GM12874 (cell line): ENCODE data around the gene GNAZ.

Experiments used
- TF ChIP-seq, protein P1 (sequence below): IDR thresholded peaks from 2 replicates; pipeline ENCODE4 v1.5.1; 2011; ENCODE audit warnings: low read depth, mild to moderate bottlenecking, control low read depth, low read length, moderate library complexity; ENCODE audit not compliant: insufficient read depth

GNAZ gene

DNA sequence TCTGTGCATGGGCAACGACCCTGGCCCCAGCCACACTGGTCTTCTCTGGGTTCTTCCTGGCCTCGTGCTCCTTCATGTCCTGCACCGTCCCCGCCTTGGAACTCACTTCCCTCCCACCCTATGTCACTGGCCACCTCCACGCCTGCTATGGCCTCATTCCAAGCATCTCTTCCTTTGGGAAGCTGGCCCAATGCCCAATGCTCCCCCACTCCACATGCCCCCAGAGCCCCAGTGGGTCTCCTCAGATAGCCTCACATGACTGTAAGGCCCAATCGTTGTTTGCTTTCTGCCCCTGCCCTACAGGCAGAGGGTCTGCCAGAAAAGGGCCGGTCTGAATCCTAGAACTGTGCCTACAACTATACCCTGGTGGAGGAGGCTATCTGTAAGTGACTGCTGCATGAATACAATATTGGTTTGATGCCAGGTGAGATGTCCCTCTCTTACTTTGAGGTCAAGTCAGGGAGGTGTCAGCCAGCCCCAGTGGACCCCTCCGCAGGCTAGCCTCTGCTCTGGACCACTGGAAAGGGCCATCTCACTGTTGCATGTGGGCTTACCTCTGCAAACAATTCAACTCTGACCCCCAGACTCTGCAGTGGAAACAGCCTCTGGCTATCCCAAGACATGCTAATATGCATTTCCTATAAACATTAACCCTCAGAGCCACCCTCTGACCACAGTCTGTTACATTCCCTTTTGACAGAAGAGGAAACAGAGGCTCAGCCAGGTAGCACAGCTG lies 2.1 kb upstream of the GNAZ start:
- TF ChIP-seq, protein P1, sequence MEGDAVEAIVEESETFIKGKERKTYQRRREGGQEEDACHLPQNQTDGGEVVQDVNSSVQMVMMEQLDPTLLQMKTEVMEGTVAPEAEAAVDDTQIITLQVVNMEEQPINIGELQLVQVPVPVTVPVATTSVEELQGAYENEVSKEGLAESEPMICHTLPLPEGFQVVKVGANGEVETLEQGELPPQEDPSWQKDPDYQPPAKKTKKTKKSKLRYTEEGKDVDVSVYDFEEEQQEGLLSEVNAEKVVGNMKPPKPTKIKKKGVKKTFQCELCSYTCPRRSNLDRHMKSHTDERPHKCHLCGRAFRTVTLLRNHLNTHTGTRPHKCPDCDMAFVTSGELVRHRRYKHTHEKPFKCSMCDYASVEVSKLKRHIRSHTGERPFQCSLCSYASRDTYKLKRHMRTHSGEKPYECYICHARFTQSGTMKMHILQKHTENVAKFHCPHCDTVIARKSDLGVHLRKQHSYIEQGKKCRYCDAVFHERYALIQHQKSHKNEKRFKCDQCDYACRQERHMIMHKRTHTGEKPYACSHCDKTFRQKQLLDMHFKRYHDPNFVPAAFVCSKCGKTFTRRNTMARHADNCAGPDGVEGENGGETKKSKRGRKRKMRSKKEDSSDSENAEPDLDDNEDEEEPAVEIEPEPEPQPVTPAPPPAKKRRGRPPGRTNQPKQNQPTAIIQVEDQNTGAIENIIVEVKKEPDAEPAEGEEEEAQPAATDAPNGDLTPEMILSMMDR: no peak

DNA sequence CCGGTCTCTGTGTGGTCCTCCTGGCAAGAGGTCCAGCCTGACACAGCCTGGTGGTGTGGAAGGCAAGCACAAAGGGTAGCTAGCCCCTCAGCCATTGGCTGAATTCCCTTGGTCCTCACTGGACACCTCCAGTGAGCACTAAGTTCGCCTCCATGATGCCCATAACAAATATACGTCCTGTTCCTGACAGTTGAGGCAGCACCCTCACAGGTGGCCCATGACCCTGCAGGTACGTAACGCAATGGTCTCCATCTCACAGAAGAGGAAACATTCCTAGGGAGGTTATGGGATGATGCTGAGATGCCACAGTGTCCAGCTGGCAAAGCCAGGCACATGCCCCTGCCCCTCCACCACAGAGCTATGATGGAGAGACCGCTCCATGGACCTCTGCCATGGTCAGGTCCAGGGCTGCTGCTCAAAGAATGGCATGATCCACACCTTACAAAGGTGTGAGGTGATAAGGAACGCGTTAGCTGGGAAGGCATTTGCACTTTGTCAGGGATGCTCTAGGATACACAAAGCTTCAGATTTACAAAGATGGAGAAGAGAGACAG lies 1.4 kb upstream of the GNAZ start:
- TF ChIP-seq, protein P1: no peak

DNA sequence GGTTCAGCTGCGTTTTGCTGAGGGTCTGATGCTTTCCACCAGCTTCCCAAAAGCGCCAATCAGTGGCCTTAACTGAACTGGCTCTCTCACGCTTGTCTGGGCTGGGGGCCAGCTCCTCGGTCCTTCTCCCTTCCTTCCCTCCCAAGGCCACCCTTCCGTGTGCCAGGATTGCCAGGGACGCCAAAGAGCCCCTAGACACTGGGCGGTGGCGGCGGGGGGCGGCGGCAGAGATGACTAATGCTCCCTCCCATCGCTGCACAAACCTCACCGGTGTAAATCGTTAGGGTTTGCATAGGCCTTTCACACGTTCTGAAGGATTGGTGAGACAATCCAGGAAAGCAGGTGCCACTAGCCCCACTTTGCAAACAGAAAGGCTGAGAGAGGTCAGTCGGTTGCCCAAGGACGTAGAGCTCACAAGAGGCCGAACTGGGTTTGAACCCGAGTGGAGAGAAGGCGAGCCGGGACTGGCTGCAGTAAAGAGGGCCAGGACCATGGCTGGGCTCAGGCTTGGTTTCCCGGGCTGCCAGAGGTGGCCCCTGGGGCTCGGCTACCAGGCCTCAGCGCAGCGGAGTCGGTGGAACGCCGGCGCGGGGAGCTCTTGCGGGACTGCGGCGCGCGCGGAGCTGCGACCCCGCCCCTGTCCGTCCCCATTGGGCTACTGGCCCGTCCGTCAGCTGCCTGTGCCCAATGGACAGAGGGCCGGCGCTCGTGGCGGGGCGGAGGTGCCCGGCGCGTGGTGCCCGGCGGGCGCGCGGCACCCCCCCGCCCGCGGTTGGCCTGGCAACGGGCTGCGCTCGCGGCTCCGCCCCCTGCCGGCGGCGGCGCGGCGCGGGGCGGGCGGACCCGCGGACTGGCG lies 589 bp upstream of the GNAZ start:
- TF ChIP-seq, protein P1: no peak

DNA sequence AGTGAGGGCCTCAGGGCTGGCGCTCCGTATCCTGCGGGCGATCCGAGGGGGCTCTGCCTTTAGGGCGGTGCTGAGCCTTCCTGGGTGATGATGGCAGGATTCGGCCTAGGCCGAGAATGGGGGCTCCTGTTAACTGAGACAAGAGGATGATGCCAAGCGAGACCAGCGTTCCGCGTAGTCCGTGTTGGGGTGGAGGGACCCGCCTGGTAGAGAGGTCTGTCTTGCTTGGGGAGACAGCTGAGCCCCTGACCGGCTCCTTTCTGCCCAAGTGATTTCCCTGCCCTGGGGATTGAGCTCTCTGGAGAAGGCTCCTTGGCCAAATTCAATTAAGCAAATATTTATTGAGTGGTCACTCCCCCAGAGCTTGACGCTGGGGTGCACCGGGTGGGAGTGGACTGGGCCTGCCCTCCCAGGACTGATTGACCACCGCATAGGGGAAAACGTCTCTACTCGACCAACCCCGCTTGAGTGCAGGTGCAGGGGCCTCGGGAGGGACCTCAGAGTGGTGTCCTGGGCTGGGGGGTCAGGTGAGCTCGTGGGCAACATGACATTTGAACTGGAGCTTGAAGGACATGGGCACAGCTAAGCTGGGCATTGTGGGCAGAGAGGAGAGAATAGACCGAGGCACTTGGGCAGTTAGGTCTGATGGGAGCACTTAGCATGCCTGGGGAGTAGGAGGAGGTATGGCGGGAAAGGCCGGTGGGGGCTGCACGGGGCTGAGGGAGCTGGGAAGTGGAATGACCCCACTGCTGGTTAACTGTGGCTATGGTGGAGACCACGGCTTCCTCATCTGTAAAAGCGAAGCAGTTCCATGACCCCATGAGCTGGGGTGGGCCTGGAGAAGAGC lies 1.1 kb downstream of the GNAZ start:
- TF ChIP-seq, protein P1: no peak

DNA sequence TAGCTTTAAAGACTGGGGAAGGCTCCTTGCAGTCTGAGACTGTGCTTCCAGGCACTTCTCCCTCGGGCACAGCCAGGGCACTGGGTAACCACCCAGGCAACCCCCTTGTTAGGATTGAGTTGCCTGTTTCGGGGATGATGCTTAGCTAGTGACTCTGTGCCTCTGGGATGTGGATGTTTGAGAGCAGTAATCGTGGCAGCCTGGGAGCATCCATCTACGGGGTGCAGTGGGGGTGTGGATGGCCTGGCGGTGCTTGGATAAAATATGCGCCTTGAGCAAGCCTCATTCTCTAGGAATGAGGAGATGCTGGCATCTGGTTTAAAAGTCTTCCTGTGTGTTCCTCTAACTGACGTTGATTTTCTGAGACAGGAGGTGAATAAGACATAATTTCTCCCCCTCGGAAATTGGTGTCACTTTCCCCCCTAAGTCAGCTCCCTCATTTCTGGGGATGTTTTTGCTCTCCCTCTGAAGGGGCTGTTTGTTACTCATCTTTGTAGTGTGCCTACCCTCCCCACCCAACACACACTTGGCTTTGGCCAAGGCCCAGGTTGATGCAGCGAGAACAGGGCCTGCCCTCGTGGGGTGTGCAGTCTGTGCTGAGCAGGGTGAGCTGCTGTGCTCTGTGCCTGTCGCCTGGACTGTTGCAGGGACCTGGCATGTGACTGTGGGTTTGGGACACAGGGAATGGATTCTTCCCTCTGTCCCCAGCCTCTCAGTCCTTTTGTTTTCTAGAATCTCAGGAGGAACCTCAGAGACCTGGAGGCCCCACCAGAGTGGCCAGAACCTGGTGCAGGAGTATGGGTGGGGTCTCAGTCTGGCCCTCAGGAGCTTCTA lies 2.0 kb downstream of the GNAZ start:
- TF ChIP-seq, protein P1: no peak

DNA sequence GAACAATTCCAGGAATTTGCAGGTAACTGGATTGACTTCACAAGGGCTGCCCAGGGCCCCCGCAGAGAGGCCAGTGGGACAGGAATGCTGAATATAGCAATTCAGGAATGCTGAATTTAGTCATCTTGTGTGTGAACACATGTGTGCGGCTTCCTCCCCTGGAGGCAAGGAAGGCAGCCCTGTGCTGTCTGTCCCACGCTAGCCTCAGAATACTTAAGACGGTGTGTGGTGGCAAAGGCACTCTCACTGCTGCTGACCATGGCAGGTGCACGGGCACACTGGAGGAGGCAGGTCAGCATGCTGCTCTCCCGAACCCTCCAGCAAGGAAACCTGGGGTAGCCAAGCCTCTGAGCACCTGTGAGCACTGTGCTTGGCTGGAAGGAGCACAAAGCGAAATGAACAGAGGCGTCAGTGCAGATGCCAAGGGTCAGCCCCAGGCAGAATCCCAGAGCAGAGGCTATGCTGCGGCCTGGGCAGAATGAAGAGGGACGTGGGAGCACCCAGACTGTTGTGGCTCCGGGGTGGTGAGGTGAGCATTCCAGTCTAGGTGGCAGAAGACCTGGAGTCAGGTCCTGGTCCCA lies 2.7 kb downstream of the GNAZ start:
- TF ChIP-seq, protein P1: no peak
